GM19467 (cell line): Measurements from ENCODE around the gene CTIF.

Experiments used
- ATAC-seq: cut with Tn5 transposase; IDR thresholded peaks from one replicate; pipeline ENCODE4 v1.9.1; 2021; ENCODE audit warnings: mild to moderate bottlenecking, moderate library complexity; ENCODE audit not compliant: unreplicated experiment

Gene CTIF

DNA sequence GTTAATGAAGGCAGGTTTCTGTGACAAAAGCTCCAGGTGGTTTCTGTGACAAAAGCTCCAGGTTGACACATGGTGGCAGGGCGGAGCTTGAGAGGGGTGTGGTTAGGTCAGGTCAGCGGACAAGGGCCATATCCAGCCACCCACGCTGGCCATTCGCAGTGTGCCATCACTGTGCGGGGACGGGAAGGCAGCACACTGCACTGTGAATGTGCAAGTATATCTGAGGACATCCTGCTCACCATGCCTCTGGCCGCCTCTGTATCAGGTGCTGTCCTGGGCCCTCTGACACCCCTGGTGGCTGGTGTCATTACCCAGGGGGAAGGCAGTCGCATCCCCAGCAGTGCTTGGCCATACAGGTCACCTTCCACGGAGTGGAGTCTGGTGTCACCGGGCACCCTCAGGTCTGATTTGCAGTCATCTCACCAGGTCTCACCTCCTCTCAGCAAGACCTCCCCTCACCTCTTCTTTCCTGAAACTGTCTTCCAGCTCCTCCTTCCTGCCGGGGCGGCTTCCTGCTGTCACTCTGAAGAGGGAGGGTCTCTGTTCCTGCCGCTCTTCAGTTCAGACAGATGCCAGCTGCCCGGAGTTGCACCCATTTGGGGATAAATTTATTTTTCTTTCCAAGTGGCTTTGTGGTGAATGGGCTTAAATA is 34.9 kb downstream of the CTIF start:
- ATAC-seq = no peak

DNA sequence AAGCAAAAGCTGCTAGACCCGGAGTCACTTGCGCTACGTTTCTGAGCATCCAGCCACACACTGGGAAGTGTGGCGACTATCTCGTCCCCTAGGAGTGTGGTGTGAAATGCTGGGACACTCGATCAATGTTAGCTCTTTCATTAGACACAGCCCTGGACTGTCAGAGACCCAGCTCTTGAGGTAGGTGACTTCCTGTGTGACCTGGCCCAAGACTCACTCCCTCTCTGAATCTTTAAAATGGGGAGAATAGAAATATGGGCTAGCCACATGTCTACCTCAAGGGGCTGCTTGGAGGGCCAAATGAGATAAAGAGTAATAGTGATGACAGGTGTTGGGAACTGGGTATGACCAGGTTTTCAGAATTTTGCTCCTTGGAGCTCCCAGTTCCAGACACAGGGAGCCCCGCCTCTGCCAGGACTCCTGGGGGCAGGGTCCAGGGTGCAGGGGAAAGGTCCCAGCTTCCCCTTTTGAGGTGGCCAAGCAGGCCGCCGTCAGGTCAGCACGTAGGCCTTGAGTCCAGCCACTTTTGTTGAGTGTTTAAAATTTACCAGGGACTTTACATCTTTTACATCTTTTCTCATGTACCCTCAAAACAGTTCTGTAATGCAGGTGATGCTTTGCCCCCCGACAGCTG is 36.0 kb downstream of the CTIF start:
- ATAC-seq = no peak

GRCh38 chr18:48575301-48575657 is 36.4 kb downstream of the CTIF start:
- ATAC-seq = no peak

DNA sequence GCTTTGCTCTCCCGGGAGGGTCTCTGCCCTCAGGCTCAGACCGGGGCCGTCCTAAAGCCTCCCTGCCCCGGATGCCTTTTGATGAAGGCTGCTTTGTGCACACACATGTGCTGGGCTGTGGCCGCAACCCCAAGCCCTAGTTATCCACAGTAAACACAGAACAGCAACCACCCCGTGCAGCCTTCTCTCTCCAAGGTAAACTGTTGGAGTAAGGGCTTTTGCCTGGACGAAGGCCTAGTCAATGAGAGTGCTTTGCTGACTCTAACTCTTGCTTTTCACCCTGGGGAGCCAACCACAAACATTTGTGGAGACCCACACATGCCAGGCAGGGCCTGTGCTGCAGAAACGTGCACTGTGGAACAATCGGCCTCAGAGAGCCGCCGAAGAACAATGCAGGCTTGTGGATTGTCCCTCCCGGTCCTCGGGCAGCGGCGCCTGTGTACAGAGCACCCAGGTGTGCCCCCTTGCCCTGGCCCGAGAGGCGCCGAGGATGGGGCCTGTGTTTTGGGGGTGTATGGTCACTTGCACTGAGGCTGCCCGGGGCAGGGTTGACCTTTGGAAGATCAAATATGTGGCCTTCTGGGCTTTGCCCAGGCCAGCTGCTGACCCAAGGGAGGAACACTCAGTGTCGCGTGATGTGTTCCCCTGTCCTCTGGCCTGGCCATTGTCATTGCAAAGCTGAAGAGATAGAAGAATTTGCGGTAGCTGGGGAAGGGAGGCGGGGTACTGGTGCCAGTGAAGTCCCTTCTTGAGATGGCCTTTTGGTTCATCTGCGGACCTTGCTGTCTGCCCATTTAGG is 37.0 kb downstream of the CTIF start:
- ATAC-seq = no peak

- no peak for ATAC-seq
Observed at GRCh38 chr18:48576457-48576771, 37.6 kb downstream of the CTIF start.

DNA sequence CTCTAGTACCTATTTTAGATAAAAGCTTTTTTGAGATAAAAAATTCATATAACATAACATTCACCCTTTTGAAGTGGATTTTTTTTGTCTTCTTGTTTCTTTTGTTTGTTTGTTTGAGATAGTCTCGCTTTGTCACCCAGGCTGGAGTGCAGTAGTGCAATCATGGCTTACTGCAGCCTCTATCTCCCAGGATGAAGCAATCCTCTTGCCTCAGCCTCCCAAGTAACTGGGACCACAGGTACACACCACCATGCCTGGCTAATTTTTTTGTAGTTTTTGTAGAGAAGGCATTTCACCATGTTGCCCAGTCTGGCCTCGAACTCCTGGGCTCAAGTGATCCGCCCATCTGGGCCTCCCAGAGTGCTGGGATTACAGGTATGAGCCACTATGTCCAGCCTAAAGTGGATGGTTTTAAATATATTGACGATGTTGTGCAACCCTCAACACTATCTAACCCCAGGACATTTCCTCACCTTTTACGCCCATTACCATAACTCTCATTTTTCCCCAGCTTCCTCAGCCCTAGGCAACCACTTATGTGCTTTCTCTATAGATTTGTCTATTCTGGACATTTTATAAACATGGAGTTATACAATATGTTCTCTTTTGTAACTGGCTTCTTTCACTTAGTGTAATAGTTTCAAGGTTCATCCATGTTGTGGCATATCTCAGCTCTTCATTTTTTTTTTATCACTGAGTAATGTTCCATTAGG is 38.8 kb downstream of the CTIF start:
- ATAC-seq = no peak

- ATAC-seq = no peak
Observed at GRCh38 chr18:48578289-48578688, 39.5 kb downstream of the CTIF start.

GRCh38 chr18:48580066-48580465 is 41.2 kb downstream of the CTIF start:
- no peak for ATAC-seq

GRCh38 chr18:48580782-48581181 is 42.0 kb downstream of the CTIF start:
- ATAC-seq = no peak

DNA sequence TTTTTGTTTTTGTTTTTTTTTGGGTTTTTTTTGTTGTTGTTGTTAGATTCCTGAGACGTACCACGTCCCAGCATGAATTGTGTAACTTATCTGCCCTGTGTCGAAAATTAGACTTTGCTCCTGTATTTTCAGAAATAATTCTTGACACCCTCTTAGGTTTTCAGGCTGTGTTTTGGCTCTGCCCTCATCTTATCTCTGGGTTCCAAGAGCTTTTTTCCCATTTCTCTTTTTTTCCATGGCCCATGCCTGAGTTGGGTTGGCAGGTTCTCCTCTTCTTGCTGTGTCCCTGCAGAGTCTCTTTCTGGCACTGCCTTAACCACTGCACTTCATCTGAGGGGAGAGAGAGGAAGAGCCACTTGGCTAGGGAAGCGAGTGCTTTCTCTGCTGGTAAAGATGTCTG is 42.4 kb downstream of the CTIF start:
- no peak for ATAC-seq

DNA sequence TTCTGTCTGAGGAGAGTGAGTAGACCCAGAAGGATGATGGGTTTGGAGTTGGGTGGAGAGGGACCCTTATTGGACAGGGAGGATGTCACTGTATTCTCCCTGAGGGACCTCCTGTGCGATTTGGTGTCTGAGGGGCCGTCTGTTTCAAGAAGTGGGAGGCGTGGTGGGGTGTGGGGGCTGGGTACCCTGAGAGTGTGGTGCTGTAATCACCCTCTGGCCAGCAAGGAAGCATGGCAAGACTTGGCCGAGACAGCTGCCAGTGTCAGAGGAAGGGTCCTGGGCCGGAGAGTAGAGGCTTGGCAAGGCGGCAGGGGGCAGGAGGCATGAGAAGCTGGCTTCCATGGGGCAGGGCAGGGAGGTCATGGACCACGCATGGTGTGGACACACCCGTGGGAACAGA is 43.1 kb downstream of the CTIF start:
- ATAC-seq = no peak

- no peak for ATAC-seq
Observed at GRCh38 chr18:48582946-48583345, 44.1 kb downstream of the CTIF start.

DNA sequence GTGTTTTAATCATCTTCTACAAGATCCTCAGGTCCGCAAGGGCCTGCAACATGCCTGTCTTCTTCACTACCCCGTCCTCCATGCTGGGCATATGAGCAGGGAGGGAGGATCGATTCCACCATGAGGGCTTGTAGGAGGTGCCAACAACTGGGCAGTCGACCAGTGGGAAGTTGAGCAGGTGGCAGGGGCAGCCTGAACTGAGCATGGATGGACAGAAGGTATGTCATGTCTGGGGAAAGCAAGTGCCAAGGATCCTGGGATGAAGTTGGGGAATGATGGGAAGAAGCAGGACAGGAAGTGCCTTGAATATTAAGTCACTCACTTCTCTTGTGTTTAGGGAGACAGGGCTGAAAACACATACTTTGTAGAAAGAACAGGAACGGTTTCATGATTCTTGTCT is 44.7 kb downstream of the CTIF start:
- no peak for ATAC-seq

DNA sequence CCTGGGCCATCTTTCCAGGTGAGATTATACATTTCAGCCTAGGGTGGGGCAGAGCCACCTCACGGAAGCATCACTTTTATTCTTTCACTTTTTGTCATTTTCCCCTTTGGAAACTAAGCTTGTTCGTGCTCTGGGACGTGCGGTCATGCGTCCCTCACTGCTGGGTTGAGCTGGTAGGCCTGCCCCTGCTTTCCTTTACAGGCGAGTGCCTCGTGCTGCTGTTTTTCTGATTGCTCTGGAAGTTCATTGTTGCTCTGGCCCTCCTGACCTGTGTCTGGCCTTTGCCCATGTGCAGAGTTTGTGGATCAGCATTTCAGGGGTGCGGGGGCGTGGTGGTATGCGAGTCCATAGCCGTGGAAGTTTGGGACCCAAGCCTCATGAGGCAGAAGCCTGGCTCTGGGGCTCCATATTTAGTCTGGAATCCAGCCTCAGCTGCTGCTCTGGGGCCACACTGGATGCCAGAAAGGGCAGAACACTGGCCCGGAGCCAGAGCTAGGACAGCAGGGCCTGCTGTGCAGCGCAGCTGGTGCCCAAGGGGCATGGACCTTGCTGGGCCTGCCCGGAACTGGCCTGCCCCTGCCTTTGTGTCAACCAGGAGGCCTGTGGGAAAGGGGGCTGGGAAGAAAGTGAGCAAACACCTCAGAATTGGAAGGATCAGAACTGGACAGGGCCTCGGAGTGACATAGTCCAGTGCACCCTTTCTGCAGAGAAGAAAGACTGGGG is 51.1 kb downstream of the CTIF start:
- ATAC-seq = no peak

- ATAC-seq = no peak
Observed at GRCh38 chr18:48590678-48591077, 51.8 kb downstream of the CTIF start.

DNA sequence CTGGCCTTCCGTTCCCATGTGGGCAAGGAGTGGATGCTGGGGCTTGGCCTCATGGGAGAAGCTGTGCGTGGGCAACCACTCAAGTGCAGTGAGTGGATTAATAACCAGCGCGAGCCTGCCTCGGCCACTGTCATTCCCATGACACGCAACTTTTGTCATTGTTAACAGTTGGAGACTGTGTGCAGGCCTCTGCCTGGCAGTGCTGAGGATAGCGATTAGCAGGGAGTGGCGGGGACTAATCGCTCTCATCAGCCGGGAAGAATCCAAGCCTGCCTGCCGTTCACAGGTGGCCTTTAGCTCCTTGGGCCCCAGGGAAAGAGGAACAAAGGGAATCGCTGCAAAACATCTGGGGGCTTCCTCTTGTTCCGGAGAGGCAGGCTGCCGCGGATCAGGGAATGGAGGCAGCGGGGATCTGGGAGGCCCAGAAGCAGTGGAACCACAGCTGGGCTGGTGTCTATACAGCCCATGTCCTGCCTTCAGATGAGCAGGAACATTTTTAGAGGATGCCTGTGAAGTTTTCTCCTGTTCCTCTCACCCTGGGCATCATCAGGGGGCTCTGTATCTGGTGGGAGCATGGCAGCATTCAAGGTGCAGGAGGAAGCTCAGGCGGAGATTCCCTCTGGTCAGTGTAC is 53.8 kb downstream of the CTIF start:
- no peak for ATAC-seq

DNA sequence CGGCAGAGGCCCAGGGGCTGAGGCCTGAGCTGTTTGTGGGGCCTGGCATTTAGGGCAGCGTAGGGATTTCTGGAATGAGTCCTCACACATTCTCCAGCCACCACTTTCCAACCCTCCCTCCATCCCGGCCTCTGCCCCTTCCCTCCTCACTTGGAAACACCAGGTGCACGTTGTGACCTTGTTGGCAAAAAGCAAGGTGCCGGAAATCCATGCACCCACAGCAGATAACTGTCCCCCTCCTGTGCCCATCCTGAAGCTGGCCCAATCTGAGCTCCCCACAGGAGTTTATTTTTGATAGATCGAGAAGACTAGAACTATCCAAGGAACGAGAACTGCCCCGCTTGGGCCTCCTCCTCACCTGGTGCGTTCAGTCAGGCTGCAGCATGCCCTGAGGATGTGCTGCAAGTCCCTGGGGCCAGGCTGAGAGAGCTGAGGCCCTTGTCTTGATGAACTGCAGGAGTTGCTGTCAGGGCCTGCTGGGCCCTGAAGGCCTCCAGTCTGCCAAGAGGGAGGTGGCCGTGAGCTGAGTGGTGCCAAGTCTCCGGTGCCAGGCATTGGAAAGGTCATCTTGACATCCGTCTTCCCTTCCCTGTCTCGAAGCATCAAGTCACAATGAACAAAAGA is 55.8 kb downstream of the CTIF start:
- no peak for ATAC-seq

DNA sequence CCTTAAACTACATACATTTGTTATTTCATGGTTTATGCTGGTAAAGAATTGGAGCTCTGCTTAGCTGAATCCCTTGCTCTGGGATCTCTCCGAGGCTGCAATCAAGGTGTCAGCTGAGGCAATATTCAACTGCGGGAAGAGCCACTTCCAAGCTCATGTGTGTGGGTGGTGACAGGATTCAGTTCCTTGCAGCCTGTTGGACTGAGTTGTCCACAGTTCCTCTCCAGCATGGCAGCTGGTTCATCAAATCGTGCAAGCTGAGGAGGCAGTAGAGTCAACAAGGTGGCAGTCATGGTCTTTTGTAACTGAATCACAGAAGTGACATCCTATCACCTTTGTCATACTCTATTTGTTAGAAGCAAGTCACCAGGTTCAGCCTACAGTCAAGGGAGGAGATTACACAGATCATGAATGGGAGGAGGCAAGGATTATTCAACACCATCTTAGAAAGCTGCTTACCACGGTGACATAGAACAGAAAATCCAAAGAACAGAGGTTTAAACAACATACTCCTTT is 56.9 kb downstream of the CTIF start:
- no peak for ATAC-seq

DNA sequence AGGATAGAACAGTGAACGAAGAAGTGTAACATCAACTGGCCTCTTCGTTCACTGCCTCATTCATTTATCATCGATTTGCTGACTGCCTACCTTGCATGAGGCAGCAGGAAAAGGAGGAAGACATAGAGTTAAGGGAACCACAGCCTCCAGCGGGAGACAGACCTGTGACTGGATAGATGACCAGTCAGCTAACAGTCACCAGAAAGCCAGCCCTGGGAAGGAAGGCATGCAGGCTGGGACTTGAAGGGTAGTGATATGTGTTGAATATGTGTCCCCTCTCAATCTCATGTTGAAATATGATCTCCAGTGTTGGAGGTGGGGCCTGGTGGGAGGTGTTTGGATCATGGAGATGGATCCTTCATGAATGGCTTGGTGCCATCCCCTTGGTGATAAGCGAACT is 58.3 kb downstream of the CTIF start:
- no peak for ATAC-seq

GRCh38 chr18:48597671-48598070 is 58.8 kb downstream of the CTIF start:
- no peak for ATAC-seq
